ENCODE measurements around the gene HPCA.

HPCA gene

GRCh38 chr1:32939655-32940371, 53.5 kb downstream of the HPCA start:
- DNase-seq = no peak

GRCh38 chr1:32944180-32944579, 57.9 kb downstream of the HPCA start:
- DNase-seq = no peak

All from NCI-H446 treated with DMSO at 0.1 percent for 48 hours (cell line).